ENCODE measurements around the gene UCKL1. TPM values are rescaled to one million over a fixed set of nuclear protein-coding genes. Genes with fewer than 3 reads are reported as not detected.

UCKL1 gene
- total and polyA plus RNA-seq, 5 experiments from 2014 or later, result 19.8 to 50.9 (median 28.3) TPM

GRCh38 chr20:63970714-63971431 is 14.7 kb upstream of the UCKL1 start:
- peaks cover 0 to 2% (median 0%) of the 10 kb centered on the region in 9 donors for H3K9me3 Mint-ChIP-seq
- DNase-seq (no peak), ATAC-seq (no peak)
- H3K4me3 Mint-ChIP-seq, result peak overlapping the region; percentile 67 to 88 (median 70)
- peak overlapping the region in 8 of 10 donors; percentile 2 to 90 (median 70) for H3K27ac Mint-ChIP-seq
- H3K4me1 Mint-ChIP-seq, result peaks cover 19 to 39% (median 30%) of the 10 kb centered on the region in 4 donors
- POLR2A ChIA-PET, result interaction anchor here (0.7 to 1.5 kb wide), 4 partner anchors 9 to 194 kb away, joined by 3 to 8 read pairs (median 4); partner anchors contain the start of gene UCKL1
- no peaks in the 10 kb centered on the region for H3K27me3 Mint-ChIP-seq
- H3K36me3 Mint-ChIP-seq, result peaks cover 0 to 16% (median 0%) of the 10 kb centered on the region in 3 donors

- Mint-ChIP-seq H3K27ac (peak within 1 kb of the TSS; percentile 71 to 92 (median 88)), H3K27me3 (no peaks in the 10 kb centered on the region), H3K4me1 (peaks cover 19 to 37% (median 30%) of the 10 kb centered on the region in 4 donors), H3K36me3 (peaks cover 0 to 15% (median 0%) of the 10 kb centered on the region in 3 donors), H3K4me3 (peak within 1 kb of the TSS; percentile 76 to 91 (median 84)), H3K9me3 (peaks cover 0 to 3% (median 0%) of the 10 kb centered on the region in 9 donors)
- POLR2A ChIA-PET, result interaction anchor here (1.0 to 1.5 kb wide), 2 partner anchors 10 to 13 kb away, joined by 3 to 4 read pairs; partner anchors contain the start of gene UCKL1
- ATAC-seq (peak; percentile 41 to 47), DNase-seq (peak; percentile 27 to 79 (median 44))
These were observed 13.9 kb upstream of the UCKL1 start, which contains the start of gene ZNF512B for GRCh38 chr20:63969838-63970713. ZNF512B (minus strand) TSS chr20:63969930; CDS start chr20:63967950, 1,980 bp downstream.

- Mint-ChIP-seq H3K27ac (peak overlapping the region; percentile 71 to 92 (median 88)), H3K4me1 (peaks cover 19 to 35% (median 26%) of the 10 kb centered on the region in 4 donors), H3K9me3 (peaks cover 0 to 3% (median 0%) of the 10 kb centered on the region in 9 donors), H3K36me3 (peaks cover 0 to 10% (median 0%) of the 10 kb centered on the region in 3 donors), H3K27me3 (no peaks in the 10 kb centered on the region), H3K4me3 (peak overlapping the region; percentile 76 to 91 (median 84))
- ATAC-seq, result peak; percentile 42 to 56
- POLR2A ChIA-PET, result interaction anchor here (0.7 to 2.2 kb wide), 8 partner anchors 10 to 130 kb away, joined by 3 to 9 read pairs (median 4); partner anchors contain the start of genes DNAJC5, SAMD10 and UCKL1
- peak in 5 of 10 donors; percentile 38 to 76 (median 48) for DNase-seq
These were observed 12.9 kb upstream of the UCKL1 start for GRCh38 chr20:63968928-63969760.

- peak in 1 of 10 donors; percentile 60 for DNase-seq
- H3K27ac Mint-ChIP-seq, result peak overlapping the region; percentile 71 to 92 (median 88)
- H3K4me3 Mint-ChIP-seq, result peak overlapping the region; percentile 76 to 91 (median 84)
- H3K9me3 Mint-ChIP-seq, result peaks cover 0 to 6% (median 0%) of the 10 kb centered on the region in 9 donors
- peak in 1 of 2 donors; percentile 40 for ATAC-seq
- peaks cover 13 to 27% (median 20%) of the 10 kb centered on the region in 4 donors for H3K4me1 Mint-ChIP-seq
- H3K36me3 Mint-ChIP-seq, result peaks cover 0 to 6% (median 0%) of the 10 kb centered on the region in 3 donors
- no peaks in the 10 kb centered on the region for H3K27me3 Mint-ChIP-seq
- POLR2A ChIA-PET, result interaction anchor here (0.5 to 2.2 kb wide), 10 partner anchors 9 to 131 kb away, joined by 3 to 9 read pairs (median 4); partner anchors contain the start of genes DNAJC5, SAMD10 and UCKL1
These were observed 12.1 kb upstream of the UCKL1 start for GRCh38 chr20:63968136-63968927.

GRCh38 chr20:63967330-63968135 is 11.3 kb upstream of the UCKL1 start:
- DNase-seq, result peak in 1 of 10 donors; percentile 57
- Mint-ChIP-seq H3K9me3 (peaks cover 0 to 6% (median 0%) of the 10 kb centered on the region in 9 donors), H3K4me1 (peaks cover 10 to 22% (median 16%) of the 10 kb centered on the region in 4 donors), H3K36me3 (peaks cover 0 to 5% (median 0%) of the 10 kb centered on the region in 3 donors), H3K27ac (peak overlapping the region in 4 of 10 donors; percentile 41 to 92 (median 79)), H3K27me3 (no peaks in the 10 kb centered on the region), H3K4me3 (peak overlapping the region in 5 of 10 donors; percentile 30 to 88 (median 84))
- POLR2A ChIA-PET, result interaction anchor here (0.5 to 2.2 kb wide), 7 partner anchors 9 to 132 kb away, joined by 3 to 9 read pairs (median 4); partner anchors contain the start of genes SAMD10 and UCKL1
- ATAC-seq, result no peak

GRCh38 chr20:63966944-63967322 is 10.7 kb upstream of the UCKL1 start:
- H3K36me3 Mint-ChIP-seq, result peaks cover 0 to 9% (median 0%) of the 10 kb centered on the region in 3 donors
- H3K9me3 Mint-ChIP-seq, result peaks cover 0 to 6% (median 0%) of the 10 kb centered on the region in 9 donors
- no peak overlapping the region for H3K27ac Mint-ChIP-seq
- no peaks in the 10 kb centered on the region for H3K27me3 Mint-ChIP-seq
- DNase-seq, result no peak
- ATAC-seq, result no peak
- H3K4me3 Mint-ChIP-seq, result no peak overlapping the region
- peaks cover 10 to 17% (median 14%) of the 10 kb centered on the region in 4 donors for H3K4me1 Mint-ChIP-seq
- POLR2A ChIA-PET, result interaction anchor here (1.1 to 2.2 kb wide), 3 partner anchors 8 to 13 kb away, joined by 3 to 5 read pairs (median 4); partner anchors contain the start of gene SAMD10

- Mint-ChIP-seq H3K4me3 (peak overlapping the region in 1 of 10 donors; percentile 40), H3K27me3 (no peaks in the 10 kb centered on the region), H3K27ac (peak overlapping the region in 2 of 10 donors; percentile 43 to 65), H3K36me3 (peaks cover 0 to 13% (median 0%) of the 10 kb centered on the region in 3 donors), H3K9me3 (peaks cover 0 to 6% (median 0%) of the 10 kb centered on the region in 9 donors), H3K4me1 (peaks cover 10 to 17% (median 13%) of the 10 kb centered on the region in 4 donors)
- POLR2A ChIA-PET, result interaction anchor here (1.1 to 2.2 kb wide), 2 partner anchors 9 to 14 kb away, joined by 3 to 5 read pairs; partner anchors contain the start of gene SAMD10
- ATAC-seq (no peak), DNase-seq (peak in 1 of 10 donors; percentile 61)
These were observed 10.1 kb upstream of the UCKL1 start for GRCh38 chr20:63966172-63966943.

GRCh38 chr20:63964412-63964811 is 8.2 kb upstream of the UCKL1 start:
- ATAC-seq (no peak), DNase-seq (no peak)
- Mint-ChIP-seq H3K4me3 (no peak overlapping the region), H3K9me3 (peaks cover 0 to 6% (median 0%) of the 10 kb centered on the region in 9 donors), H3K36me3 (peaks cover 0 to 20% (median 2%) of the 10 kb centered on the region in 3 donors), H3K27me3 (no peaks in the 10 kb centered on the region), H3K27ac (no peak overlapping the region), H3K4me1 (peaks cover 10 to 11% (median 11%) of the 10 kb centered on the region in 4 donors)
- POLR2A ChIA-PET, result interaction anchor here (1.3 to 1.5 kb wide), 2 partner anchors 9 to 16 kb away, joined by 3 read pairs; partner anchors contain the start of gene PRPF6

- Mint-ChIP-seq H3K4me1 (peaks cover 8 to 9% (median 8%) of the 10 kb centered on the region in 4 donors), H3K36me3 (peaks cover 0 to 22% (median 2%) of the 10 kb centered on the region in 3 donors), H3K9me3 (peaks cover 0 to 6% (median 0%) of the 10 kb centered on the region in 9 donors), H3K27me3 (no peaks in the 10 kb centered on the region), H3K4me3 (peak overlapping the region in 1 of 10 donors; percentile 56), H3K27ac (no peak overlapping the region)
- POLR2A ChIA-PET, result interaction anchor here (0.5 to 1.5 kb wide), 3 partner anchors 10 to 43 kb away, joined by 3 read pairs; partner anchors contain the start of gene PRPF6
- DNase-seq (peak in 1 of 10 donors; percentile 52), ATAC-seq (no peak)
These were observed 7.6 kb upstream of the UCKL1 start for GRCh38 chr20:63963784-63964301.
